Mesendoderm (in vitro differentiated cells): ENCODE results near the gene DOCK9.
"Not testable (repeated sequence)": the region's sequence is repeated elsewhere in the genome, so short reads cannot be mapped to it uniquely, and the experiment has no call there.

Source experiments
- DNase-seq: peaks from one replicate; pipeline ENCODE4 v3.0.0; 2013
- H2AK5ac ChIP-seq: 2 replicates; pipeline ENCODE4 v1.6.1; 2013; ENCODE audit warnings: low read length, inconsistent platforms
- H2BK120ac ChIP-seq: 2 replicates; pipeline ENCODE4 v1.6.1; 2013; ENCODE audit warnings: low read depth, mild to moderate bottlenecking, low read length, moderate library complexity, mixed read lengths
- H2BK15ac ChIP-seq: replicated peaks from 2 replicates; pipeline ENCODE4 v1.6.1; 2013; ENCODE audit warnings: low read depth, mild to moderate bottlenecking, moderate library complexity
- H2BK5ac ChIP-seq: 2 replicates; pipeline ENCODE4 v1.6.1; 2013; ENCODE audit warnings: low read length, inconsistent platforms
- H3K18ac ChIP-seq: 2 replicates; pipeline ENCODE4 v1.6.1; 2013; ENCODE audit warnings: mild to moderate bottlenecking, low read length, mixed read lengths
- H3K23ac ChIP-seq: one replicate; pipeline ENCODE4 v1.6.1; 2013; ENCODE audit warnings: low read length
- H3K27ac ChIP-seq: 2 replicates; pipeline ENCODE4 v1.5.1; 2013; ENCODE audit warnings: low read depth, mild to moderate bottlenecking, inconsistent platforms, low read length, moderate library complexity
- H3K27me3 ChIP-seq: 2 replicates; pipeline ENCODE4 v1.6.1; 2013; ENCODE audit warnings: low read length, control low read depth, mild to moderate bottlenecking, inconsistent platforms; ENCODE audit not compliant: insufficient read depth, poor library complexity
- H3K36me3 ChIP-seq: 2 replicates; pipeline ENCODE4 v1.6.1; 2013; ENCODE audit warnings: low read length, inconsistent platforms; ENCODE audit not compliant: control insufficient read depth, insufficient read depth
- H3K4ac ChIP-seq: one replicate; pipeline ENCODE4 v1.6.1; 2013; ENCODE audit warnings: low read depth, mild to moderate bottlenecking, low read length, moderate library complexity
- H3K4me1 ChIP-seq: 2 replicates; pipeline ENCODE4 v1.6.1; 2013; ENCODE audit warnings: low read depth, low read length, inconsistent platforms; ENCODE audit not compliant: control insufficient read depth
- H3K4me2 ChIP-seq: 2 replicates; pipeline ENCODE4 v1.6.1; 2013; ENCODE audit warnings: low read length
- H3K4me3 ChIP-seq: 2 replicates; pipeline ENCODE4 v1.5.1; 2013; ENCODE audit warnings: mild to moderate bottlenecking, low read length
- H3K56ac ChIP-seq: one replicate; pipeline ENCODE4 v1.6.1; 2013; ENCODE audit warnings: low read length
- H3K79me1 ChIP-seq: 2 replicates; pipeline ENCODE4 v1.6.1; 2013; ENCODE audit warnings: low read length, inconsistent platforms
- H3K79me2 ChIP-seq: 2 replicates; pipeline ENCODE4 v1.6.1; 2013; ENCODE audit warnings: mild to moderate bottlenecking, low read length; ENCODE audit not compliant: control insufficient read depth, insufficient read depth
- H3K9ac ChIP-seq: 2 replicates; pipeline ENCODE4 v1.6.1; 2013; ENCODE audit warnings: low read length, inconsistent platforms
- H4K5ac ChIP-seq: one replicate; pipeline ENCODE4 v1.6.1; 2013; ENCODE audit warnings: low read length
- H4K8ac ChIP-seq: one replicate; pipeline ENCODE4 v1.6.1; 2013; ENCODE audit warnings: low read depth, mild to moderate bottlenecking, control low read depth, low read length, moderate library complexity
- WGBS: extraction: QIAGEN DNeasy Blood & Tissue Kit; methylation state at CpG from one replicate; pipeline ENCODE4 v1.1.7; 2013; ENCODE audit warnings: low lambda C conversion rate, missing lambda C conversion rate; ENCODE audit not compliant: insufficient coverage; ENCODE audit errors: extremely low coverage; 5-methylcytosine and 5-hydroxymethylcytosine counted together

Gene DOCK9

GRCh38 chr13:98905199-98905598 lies 72.7 kb downstream of the DOCK9 start:
- Histone ChIP-seq H3K4me2 (no peak overlapping the region), H2AK5ac (no peak overlapping the region), H3K23ac (no peak overlapping the region), H4K8ac (no peak overlapping the region), H3K79me2 (no peaks in the 10 kb centered on the region), H3K4ac (no peak overlapping the region), H3K4me1 (no peaks in the 10 kb centered on the region), H3K36me3 (no peaks in the 10 kb centered on the region), H3K56ac (no peak overlapping the region), H3K4me3 (no peak overlapping the region), H3K18ac (no peak overlapping the region), H2BK120ac (no peak overlapping the region), H3K27me3 (no peaks in the 10 kb centered on the region), H3K27ac (no peak overlapping the region), H4K5ac (no peak overlapping the region), H2BK15ac (no peak overlapping the region), H3K79me1 (no peaks in the 10 kb centered on the region), H2BK5ac (no peak overlapping the region), H3K9ac (no peak overlapping the region)
- DNase-seq, result no peak
- WGBS, result no CpG with 5 or more reads among the region's 2 CpGs

GRCh38 chr13:98900442-98900841 lies 77.4 kb downstream of the DOCK9 start:
- Histone ChIP-seq H3K36me3 (no peaks in the 10 kb centered on the region), H3K18ac (no peak overlapping the region), H4K8ac (no peak overlapping the region), H3K27me3 (no peaks in the 10 kb centered on the region), H2BK120ac (no peak overlapping the region), H3K4me2 (no peak overlapping the region), H2AK5ac (no peak overlapping the region), H3K56ac (no peak overlapping the region), H3K23ac (no peak overlapping the region), H3K9ac (no peak overlapping the region), H3K4me1 (peaks cover 3% of the 10 kb centered on the region), H3K27ac (no peak overlapping the region), H2BK15ac (no peak overlapping the region), H4K5ac (no peak overlapping the region), H3K4me3 (no peak overlapping the region), H3K79me1 (no peaks in the 10 kb centered on the region), H3K4ac (no peak overlapping the region), H3K79me2 (no peaks in the 10 kb centered on the region), H2BK5ac (no peak overlapping the region)
- WGBS, result no CpG with 5 or more reads among the region's 2 CpGs
- no peak for DNase-seq

- Histone ChIP-seq H2BK5ac (no peak overlapping the region), H3K56ac (no peak overlapping the region), H2BK120ac (no peak overlapping the region), H3K79me1 (no peaks in the 10 kb centered on the region), H3K4me1 (peaks cover 3% of the 10 kb centered on the region), H3K27ac (no peak overlapping the region), H3K36me3 (no peaks in the 10 kb centered on the region), H3K9ac (no peak overlapping the region), H3K4me3 (no peak overlapping the region), H3K27me3 (no peaks in the 10 kb centered on the region), H3K23ac (no peak overlapping the region), H2AK5ac (no peak overlapping the region), H2BK15ac (no peak overlapping the region), H3K79me2 (no peaks in the 10 kb centered on the region), H3K4ac (no peak overlapping the region), H4K5ac (no peak overlapping the region), H3K18ac (no peak overlapping the region), H3K4me2 (no peak overlapping the region), H4K8ac (no peak overlapping the region)
- no peak for DNase-seq
- no CpG with 5 or more reads among the region's 1 CpG for WGBS
Observed at GRCh38 chr13:98897706-98898105, 80.2 kb downstream of the DOCK9 start.

- no CpG with 5 or more reads among the region's 2 CpGs for WGBS
- Histone ChIP-seq H3K79me1 (no peaks in the 10 kb centered on the region), H3K23ac (no peak overlapping the region), H3K4me3 (no peak overlapping the region), H3K18ac (no peak overlapping the region), H2BK15ac (no peak overlapping the region), H2BK120ac (no peak overlapping the region), H3K9ac (no peak overlapping the region), H3K56ac (no peak overlapping the region), H3K4me2 (no peak overlapping the region), H2BK5ac (no peak overlapping the region), H3K27ac (no peak overlapping the region), H2AK5ac (no peak overlapping the region), H3K36me3 (no peaks in the 10 kb centered on the region), H3K4me1 (peaks cover 3% of the 10 kb centered on the region), H3K27me3 (no peaks in the 10 kb centered on the region), H4K8ac (no peak overlapping the region), H3K4ac (no peak overlapping the region), H3K79me2 (no peaks in the 10 kb centered on the region), H4K5ac (no peak overlapping the region)
- DNase-seq, result no peak
Observed at GRCh38 chr13:98896868-98897144, 81.1 kb downstream of the DOCK9 start.

GRCh38 chr13:98896083-98896867 lies 81.6 kb downstream of the DOCK9 start:
- no peak overlapping the region for H2BK5ac ChIP-seq
- H3K4me1 ChIP-seq, result peaks cover 3% of the 10 kb centered on the region
- H2BK15ac ChIP-seq, result no peak overlapping the region
- H3K18ac ChIP-seq, result no peak overlapping the region
- no peak overlapping the region for H2BK120ac ChIP-seq
- H2AK5ac ChIP-seq, result no peak overlapping the region
- no peaks in the 10 kb centered on the region for H3K36me3 ChIP-seq
- no peak overlapping the region for H4K5ac ChIP-seq
- no peaks in the 10 kb centered on the region for H3K79me1 ChIP-seq
- no peak overlapping the region for H3K4me2 ChIP-seq
- no peak overlapping the region for H3K27ac ChIP-seq
- no peaks in the 10 kb centered on the region for H3K27me3 ChIP-seq
- no peak overlapping the region for H3K4ac ChIP-seq
- H3K23ac ChIP-seq, result no peak overlapping the region
- DNase-seq, result no peak
- no peak overlapping the region for H3K9ac ChIP-seq
- H3K4me3 ChIP-seq, result no peak overlapping the region
- no peak overlapping the region for H4K8ac ChIP-seq
- no peaks in the 10 kb centered on the region for H3K79me2 ChIP-seq
- no CpG with 5 or more reads among the region's 9 CpGs for WGBS
- H3K56ac ChIP-seq, result no peak overlapping the region

GRCh38 chr13:98894814-98895213 lies 83.0 kb downstream of the DOCK9 start:
- not testable (repeated sequence) for H4K8ac ChIP-seq, H3K4me3 ChIP-seq, H2BK5ac ChIP-seq, H3K36me3 ChIP-seq, H3K23ac ChIP-seq, H3K79me1 ChIP-seq, H2BK120ac ChIP-seq, H3K9ac ChIP-seq, H3K4ac ChIP-seq, H3K27ac ChIP-seq, H3K4me2 ChIP-seq, H3K18ac ChIP-seq, H2AK5ac ChIP-seq, H3K4me1 ChIP-seq, H4K5ac ChIP-seq, H2BK15ac ChIP-seq, H3K27me3 ChIP-seq, H3K79me2 ChIP-seq, DNase-seq, H3K56ac ChIP-seq
- no CpG with 5 or more reads among the region's 8 CpGs for WGBS
